ENCODE measurements around the gene PCDHB2.

DNA sequence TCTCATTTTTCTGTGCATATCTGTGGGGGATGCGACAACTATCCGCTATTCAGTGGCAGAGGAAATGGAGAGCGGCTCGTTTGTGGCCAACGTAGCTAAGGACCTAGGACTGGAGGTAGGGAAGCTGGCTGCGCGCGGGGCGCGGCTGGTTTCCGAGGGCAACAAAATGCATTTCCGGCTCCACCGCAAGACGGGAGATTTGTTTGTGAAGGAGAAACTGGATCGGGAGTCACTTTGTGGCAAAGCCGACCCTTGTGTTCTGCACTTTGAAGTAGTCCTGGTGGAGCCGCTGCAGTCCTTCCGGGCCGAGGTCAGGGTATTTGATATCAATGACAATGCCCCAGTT, 42.9 kb upstream of the PCDHB2 start:
- TF ChIP-seq, protein P1, sequence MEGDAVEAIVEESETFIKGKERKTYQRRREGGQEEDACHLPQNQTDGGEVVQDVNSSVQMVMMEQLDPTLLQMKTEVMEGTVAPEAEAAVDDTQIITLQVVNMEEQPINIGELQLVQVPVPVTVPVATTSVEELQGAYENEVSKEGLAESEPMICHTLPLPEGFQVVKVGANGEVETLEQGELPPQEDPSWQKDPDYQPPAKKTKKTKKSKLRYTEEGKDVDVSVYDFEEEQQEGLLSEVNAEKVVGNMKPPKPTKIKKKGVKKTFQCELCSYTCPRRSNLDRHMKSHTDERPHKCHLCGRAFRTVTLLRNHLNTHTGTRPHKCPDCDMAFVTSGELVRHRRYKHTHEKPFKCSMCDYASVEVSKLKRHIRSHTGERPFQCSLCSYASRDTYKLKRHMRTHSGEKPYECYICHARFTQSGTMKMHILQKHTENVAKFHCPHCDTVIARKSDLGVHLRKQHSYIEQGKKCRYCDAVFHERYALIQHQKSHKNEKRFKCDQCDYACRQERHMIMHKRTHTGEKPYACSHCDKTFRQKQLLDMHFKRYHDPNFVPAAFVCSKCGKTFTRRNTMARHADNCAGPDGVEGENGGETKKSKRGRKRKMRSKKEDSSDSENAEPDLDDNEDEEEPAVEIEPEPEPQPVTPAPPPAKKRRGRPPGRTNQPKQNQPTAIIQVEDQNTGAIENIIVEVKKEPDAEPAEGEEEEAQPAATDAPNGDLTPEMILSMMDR (conservative IDR thresholded peaks at IDR 0.05; ENCODE audit: low read depth, low read length): no peak
- TF ChIP-seq EZH2 (IDR thresholded peaks at IDR 0.05; ENCODE audit: borderline replicate concordance, low read depth, low read length, poor library complexity, severe bottlenecking): no peak

All from A673 (cell line).